Lower leg skin (tissue), 4 donors: ENCODE measurements around the gene KLHDC3. TPM values are rescaled to one million over a fixed set of nuclear protein-coding genes. Genes with fewer than 3 reads are reported as not detected.

Experiments
- DNase-seq, 2 donors: peaks; one replicate each; pipeline ENCODE4 v3.0.0-alpha.2; 2019; ENCODE audit warnings: low spot score in 2 of 2
- H3K4me3 ChIP-seq: fragments of 200-600 bp; sonication (generic); 2 replicates; pipeline ENCODE4 v1.5.1; 2017; ENCODE audit warnings: mild to moderate bottlenecking, low read depth; ENCODE audit not compliant: poor library complexity, severe bottlenecking
- CTCF ChIP-seq, 3 donors: fragments of 450-650 bp; IDR thresholded peaks; one replicate each; pipeline ENCODE4 v1.5.1; 2016; ENCODE audit warnings: antibody characterized with exemption in 3 of 3, mild to moderate bottlenecking in 3 of 3, moderate library complexity in 2 of 3
- POLR2A ChIP-seq, 2 donors: fragments of 450-650 bp; IDR thresholded peaks; one replicate each; pipeline ENCODE4 v1.6.1; 2016 to 2017; ENCODE audit warnings: antibody characterized with exemption in 2 of 2, mild to moderate bottlenecking in 1 of 2, moderate library complexity in 1 of 2
- WGBS, 2 donors: methylation state at CpG; one replicate each; pipeline ENCODE4 v1.1.5; 2018; 5-methylcytosine and 5-hydroxymethylcytosine counted together
- intact Hi-C: fragments of 100-400 bp; cut with DNase I; formaldehyde crosslinking; loops from one replicate; pipeline ENCODE4 v1.15.0; 2023; ENCODE audit warnings: low total_unique reads
- total RNA-seq, 4 donors: library from RNA; depleted of rRNA; stranded (reverse); fragments of >200 nt; gene quantifications; one replicate each; pipeline ENCODE4 v1.1.0, GENCODE V29; 2016

KLHDC3 gene
- total RNA-seq, 4 donors from 2014 or later: 75.1 to 84.7 (median 79.6) TPM

GRCh38 chr6:42984001-42984923 lies 29.8 kb upstream of the KLHDC3 start, which contains the start of gene PPP2R5D:
TSS of gene PPP2R5D (plus strand) at chr6:42984570. CDS start at chr6:42984678, 108 bp downstream.
- peak within 1 kb of the TSS; percentile 64 for H3K4me3 ChIP-seq
- peak; percentile 99 to 100 for DNase-seq
- intact Hi-C loops: no loop called here
- TF ChIP-seq CTCF (IDR thresholded peaks at IDR 0.05) (no peak), POLR2A (IDR thresholded peaks at IDR 0.05) (no peak)
- 0 to 1% methylated on average over 59 of the region's 59 CpGs for WGBS, 2 donors

GRCh38 chr6:42984924-42985475 lies 29.0 kb upstream of the KLHDC3 start:
- 4 to 9% methylated on average over 13 of the region's 13 CpGs for WGBS, 2 donors
- TF ChIP-seq POLR2A (IDR thresholded peaks at IDR 0.05): no peak
- no peak for TF ChIP-seq CTCF (IDR thresholded peaks at IDR 0.05)
- DNase-seq: no peak
- peak overlapping the region; percentile 64 for H3K4me3 ChIP-seq
- intact Hi-C loops: no loop called here

- no peak for TF ChIP-seq POLR2A (IDR thresholded peaks at IDR 0.05)
- TF ChIP-seq CTCF (IDR thresholded peaks at IDR 0.05): no peak
- 76 to 78% methylated on average over 5 of the region's 5 CpGs for WGBS, 2 donors
- DNase-seq: no peak
- no peak overlapping the region for H3K4me3 ChIP-seq
- intact Hi-C loops: no loop called here
Observed at GRCh38 chr6:42987533-42988451, 26.3 kb upstream of the KLHDC3 start.

GRCh38 chr6:42988486-42989020 lies 25.5 kb upstream of the KLHDC3 start:
- 29 to 39% methylated on average over 1 of the region's 1 CpG for WGBS, 2 donors
- DNase-seq: no peak
- intact Hi-C loops: no loop called here
- TF ChIP-seq POLR2A (IDR thresholded peaks at IDR 0.05): no peak
- TF ChIP-seq CTCF (IDR thresholded peaks at IDR 0.05): no peak
- H3K4me3 ChIP-seq: no peak overlapping the region

GRCh38 chr6:42989923-42990322 lies 24.1 kb upstream of the KLHDC3 start:
- 67 to 90% methylated on average over 5 of the region's 5 CpGs for WGBS, 2 donors
- no peak for TF ChIP-seq POLR2A (IDR thresholded peaks at IDR 0.05)
- no peak for TF ChIP-seq CTCF (IDR thresholded peaks at IDR 0.05)
- intact Hi-C loops: no loop called here
- no peak overlapping the region for H3K4me3 ChIP-seq
- no peak for DNase-seq
